GM21528 (cell line): ENCODE measurements around the gene RAD51D.
A peak's percentile ranks its signal among the peaks of the same experiment; 100 is the strongest.
"Not testable (repeated sequence)": the region's sequence is repeated elsewhere in the genome, so short reads cannot be mapped to it uniquely, and the experiment has no call there.

Experiments used
- ATAC-seq: cut with Tn5 transposase; IDR thresholded peaks from one replicate; pipeline ENCODE4 v1.9.1; 2021; ENCODE audit warnings: mild to moderate bottlenecking, moderate library complexity; ENCODE audit not compliant: unreplicated experiment, low FRiP score

The RAD51D gene

GRCh38 chr17:35095741-35096140, 23.9 kb downstream of the RAD51D start:
- no peak for ATAC-seq

- no peak for ATAC-seq
Observed at GRCh38 chr17:35094902-35095301, 24.8 kb downstream of the RAD51D start.

GRCh38 chr17:35090707-35091106, 29.0 kb downstream of the RAD51D start:
- ATAC-seq: not testable (repeated sequence)

- ATAC-seq: no peak
Observed at GRCh38 chr17:35089586-35090296, 29.9 kb downstream of the RAD51D start.

- peak; percentile 71 for ATAC-seq
Observed at GRCh38 chr17:35088881-35089585, 30.6 kb downstream of the RAD51D start.

- ATAC-seq: no peak
Observed at GRCh38 chr17:35088356-35088880, 31.2 kb downstream of the RAD51D start.

GRCh38 chr17:35087731-35088355, 31.8 kb downstream of the RAD51D start:
- no peak for ATAC-seq

- ATAC-seq: no peak
Observed at GRCh38 chr17:35086931-35087573, 32.6 kb downstream of the RAD51D start.

GRCh38 chr17:35086164-35086563, 33.5 kb downstream of the RAD51D start:
- no peak for ATAC-seq

- no peak for ATAC-seq
Observed at GRCh38 chr17:35084987-35085386, 34.7 kb downstream of the RAD51D start.

GRCh38 chr17:35083071-35083470, 36.6 kb downstream of the RAD51D start:
- no peak for ATAC-seq

GRCh38 chr17:35082073-35082657, 37.5 kb downstream of the RAD51D start:
- no peak for ATAC-seq

- ATAC-seq: no peak
Observed at GRCh38 chr17:35081638-35082037, 38.0 kb downstream of the RAD51D start.

- no peak for ATAC-seq
Observed at GRCh38 chr17:35080536-35080935, 39.1 kb downstream of the RAD51D start.

- ATAC-seq: no peak
Observed at GRCh38 chr17:35079547-35080423, 39.9 kb downstream of the RAD51D start.

GRCh38 chr17:35076874-35077273, 42.8 kb downstream of the RAD51D start:
- no peak for ATAC-seq

- no peak for ATAC-seq
Observed at GRCh38 chr17:35074711-35075707, 44.7 kb downstream of the RAD51D start.

- ATAC-seq: no peak
Observed at GRCh38 chr17:35073991-35074627, 45.6 kb downstream of the RAD51D start.
